NCI-H2196 treated with DMSO at 0.1 percent for 48 hours (cell line): ENCODE data around the gene TP53BP2.
A peak's percentile ranks its signal among the peaks of the same experiment; 100 is the strongest.
"Not testable (repeated sequence)": the region's sequence is repeated elsewhere in the genome, so short reads cannot be mapped to it uniquely, and the experiment has no call there.

Source experiments
- DNase-seq: peaks from one replicate; lab custom pipeline; 2025; ENCODE audit not compliant: unreplicated experiment; lab: John Stamatoyannopoulos, UW

Gene TP53BP2

DNA sequence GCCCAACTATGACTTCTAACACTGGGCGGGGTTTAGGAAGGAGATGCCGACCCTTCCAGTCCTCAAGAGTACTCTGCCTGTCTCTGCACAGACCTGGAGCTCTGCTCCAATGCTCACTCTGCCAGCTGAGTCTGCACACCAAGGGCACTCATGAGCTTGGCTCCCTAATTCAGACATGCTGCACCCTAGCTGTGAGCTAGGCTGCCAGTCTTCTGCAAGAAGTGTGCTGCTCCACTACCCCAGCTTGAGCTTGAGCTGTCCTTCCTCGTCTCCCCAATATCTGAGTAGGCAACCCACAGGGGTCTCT lies 13.2 kb downstream of the TP53BP2 start:
- DNase-seq, result no peak

DNA sequence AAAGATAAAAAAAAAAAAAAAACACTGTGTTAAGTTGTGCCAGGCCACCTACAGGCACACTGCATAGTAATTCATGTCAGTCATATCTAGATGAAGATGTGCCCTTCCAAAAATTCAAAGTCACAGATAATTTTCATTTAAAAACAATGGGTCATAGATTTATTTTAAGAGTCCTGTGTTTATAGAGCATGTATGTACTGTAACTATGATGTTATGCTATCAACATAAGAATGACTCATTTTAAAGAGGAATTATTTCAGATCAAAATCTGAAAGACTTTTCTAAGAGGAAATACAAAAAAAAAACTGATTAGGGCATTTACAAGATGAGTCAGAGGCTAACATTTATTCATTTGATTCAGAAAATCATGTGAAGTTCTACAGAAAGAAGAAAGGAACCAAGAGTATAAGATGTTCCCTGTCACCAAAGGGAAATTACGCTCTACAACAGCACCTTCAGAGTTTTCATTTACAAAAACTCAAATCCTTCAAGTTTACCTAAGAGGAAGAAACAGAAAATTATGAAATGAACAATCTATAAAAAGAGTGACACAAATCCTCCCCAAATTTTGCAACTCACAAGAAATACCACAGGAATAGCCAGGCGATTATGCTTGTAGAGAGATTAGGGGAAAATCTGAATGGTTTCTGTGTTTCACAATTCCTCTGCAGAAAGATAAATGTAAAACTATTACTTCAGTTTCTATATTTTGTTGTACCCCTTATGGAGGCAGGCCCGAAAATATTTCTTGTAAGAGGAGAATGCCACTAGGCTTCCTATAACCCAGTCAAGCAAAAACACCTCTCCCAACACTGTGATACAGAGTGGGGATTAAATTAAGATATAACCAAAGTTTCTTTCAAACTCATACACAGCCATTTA lies 13.8 kb downstream of the TP53BP2 start:
- no peak for DNase-seq

DNA sequence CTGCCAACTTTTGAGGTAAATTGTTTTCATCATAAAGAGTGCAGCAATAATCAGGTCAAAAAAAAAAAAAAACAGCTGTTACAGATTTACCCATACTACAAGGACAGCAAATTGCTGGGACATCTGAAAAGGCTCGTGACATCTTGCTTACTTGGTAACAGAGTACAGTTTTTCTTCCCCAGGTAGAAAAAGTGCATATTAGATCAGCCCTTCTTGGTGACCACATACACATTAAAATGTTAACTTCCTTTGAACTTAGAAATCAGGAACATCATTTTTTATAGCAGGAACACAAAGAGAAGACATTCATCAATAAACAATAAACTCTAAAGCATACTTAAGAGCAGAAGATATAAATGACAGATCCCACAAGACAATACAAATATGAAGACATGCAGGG lies 16.1 kb downstream of the TP53BP2 start:
- no peak for DNase-seq

DNA sequence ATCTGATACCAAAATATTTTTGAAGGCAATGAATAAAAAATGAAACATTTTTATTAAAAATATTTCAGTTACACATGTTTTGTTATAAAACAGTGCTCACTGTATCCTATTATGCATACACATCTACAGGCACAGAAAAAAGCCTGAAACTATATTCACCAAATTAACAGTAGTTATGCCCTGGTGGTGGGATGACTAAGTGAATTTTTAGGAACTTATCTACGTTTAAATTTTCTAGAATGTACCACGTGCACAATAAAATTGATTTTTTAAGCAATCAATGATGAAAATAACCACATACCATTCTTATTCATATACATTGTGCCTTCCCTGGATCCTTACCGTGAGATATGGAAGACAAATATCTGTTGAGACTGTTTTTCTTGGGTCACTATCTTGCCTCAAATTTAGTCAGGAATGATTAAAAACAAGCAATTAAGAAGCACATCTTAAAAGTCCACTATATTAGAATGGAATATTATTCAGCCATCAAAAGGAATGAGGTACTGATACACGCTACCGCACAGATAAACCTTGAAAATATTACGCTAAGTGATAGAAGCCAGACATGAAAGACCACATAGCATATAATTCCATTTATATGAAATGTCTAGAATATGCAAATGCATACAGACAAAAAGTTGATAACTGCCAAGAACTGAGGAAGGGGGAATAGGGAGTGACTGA lies 17.4 kb downstream of the TP53BP2 start:
- DNase-seq, result no peak

DNA sequence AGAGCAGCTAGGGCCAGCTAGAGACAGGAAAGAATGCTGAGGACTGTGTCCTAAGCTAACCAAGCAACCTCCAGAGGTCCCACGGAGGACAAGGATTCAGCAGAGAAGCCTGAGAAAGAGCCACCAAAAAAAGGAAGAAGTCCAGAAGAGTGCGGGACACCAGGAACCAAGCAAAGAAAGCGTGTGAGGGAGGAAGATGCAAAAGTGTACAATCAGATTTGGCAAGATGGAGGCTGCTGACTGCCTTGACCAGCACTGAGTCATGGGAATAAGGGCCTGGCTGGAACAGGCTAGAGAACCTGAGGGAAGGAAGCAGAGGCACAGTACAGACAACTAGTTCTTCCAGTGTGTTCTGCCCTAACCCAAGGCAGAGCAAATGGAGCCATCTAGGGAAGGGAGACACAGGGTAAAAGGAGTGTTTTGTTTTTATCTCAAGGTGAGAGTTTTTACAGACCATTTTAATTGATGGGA lies 18.5 kb downstream of the TP53BP2 start:
- no peak for DNase-seq

DNA sequence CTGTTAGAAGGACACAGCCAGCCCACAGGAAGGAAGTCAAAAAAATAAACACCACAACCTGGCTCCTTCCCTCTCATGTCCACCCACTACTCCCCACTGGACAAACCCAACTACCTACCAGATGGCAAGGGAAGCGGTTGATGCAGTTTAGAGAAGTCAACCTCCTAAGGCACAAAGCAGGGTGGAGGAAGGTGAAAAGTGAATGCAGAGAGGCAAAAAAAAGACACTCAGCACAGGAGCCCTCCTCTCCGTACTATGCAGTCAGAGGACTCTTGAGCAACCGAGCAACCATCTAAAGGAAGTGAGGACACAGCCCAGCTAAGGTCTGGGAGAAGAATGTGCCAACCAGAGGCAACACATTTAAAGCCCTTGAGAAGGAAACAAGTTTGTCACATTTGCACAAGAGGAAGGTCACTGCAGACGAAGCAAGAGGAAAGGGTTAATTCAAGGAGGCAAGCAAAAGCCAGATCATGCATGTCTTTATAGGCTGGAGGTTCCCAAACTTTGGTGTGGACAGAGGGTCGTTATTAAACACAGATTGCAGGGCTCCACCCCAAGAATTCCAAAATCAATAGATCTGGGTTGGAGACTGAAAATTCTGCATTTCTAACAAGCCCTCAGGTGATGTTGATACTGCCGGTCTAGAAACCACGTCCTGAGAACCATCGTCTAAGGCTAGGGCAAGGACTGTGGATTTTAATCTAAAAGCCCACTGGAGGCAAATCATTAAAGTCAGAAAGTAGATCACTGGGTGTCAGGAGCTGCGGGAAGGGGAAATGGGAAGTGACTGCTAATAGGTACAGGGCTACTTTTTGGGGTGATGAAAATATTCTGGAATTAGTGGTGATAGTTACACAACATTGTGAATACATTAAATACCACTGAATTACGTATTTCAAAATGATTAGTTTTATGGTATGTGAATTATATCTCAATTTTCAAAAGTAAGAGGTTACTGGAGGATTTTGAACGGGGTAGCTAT lies 19.7 kb downstream of the TP53BP2 start:
- no peak for DNase-seq

DNA sequence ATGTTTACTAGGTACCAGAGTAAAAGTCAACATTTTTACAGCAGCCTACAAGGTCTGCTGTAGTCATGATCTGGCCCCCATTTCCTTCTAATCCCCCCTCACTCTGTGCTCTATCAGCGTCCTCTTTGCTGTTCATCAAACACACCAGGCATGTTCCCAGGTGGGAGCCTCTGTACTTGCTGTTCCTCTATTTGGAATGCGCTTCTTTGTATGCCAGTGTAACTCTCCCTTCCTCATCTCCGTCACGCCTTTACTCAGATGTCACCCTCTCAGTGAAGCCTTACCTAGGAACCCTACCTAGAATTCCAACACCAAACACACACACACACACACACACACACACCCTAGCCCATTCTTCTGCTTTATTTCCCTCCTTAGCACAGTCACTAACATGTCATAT lies 21.0 kb downstream of the TP53BP2 start:
- no peak for DNase-seq

DNA sequence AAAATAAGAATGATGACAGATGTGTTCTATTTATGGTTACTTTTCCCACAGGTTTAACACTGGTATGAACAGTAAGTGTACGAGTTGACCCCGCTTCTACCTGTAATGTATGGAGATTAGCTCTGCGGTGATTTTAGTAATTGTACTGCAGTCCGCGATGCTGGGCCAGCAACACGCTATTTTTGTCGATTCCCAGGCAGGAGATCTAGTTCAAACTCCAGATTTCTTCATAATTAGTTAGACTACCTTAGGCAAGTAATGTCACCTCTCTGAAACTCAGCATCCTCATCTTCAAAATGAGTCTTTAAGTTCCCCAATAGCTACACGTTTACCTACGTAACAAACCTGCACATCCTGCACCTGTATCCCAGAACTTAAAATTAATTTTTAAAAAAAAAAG lies 21.5 kb downstream of the TP53BP2 start:
- DNase-seq, result no peak

DNA sequence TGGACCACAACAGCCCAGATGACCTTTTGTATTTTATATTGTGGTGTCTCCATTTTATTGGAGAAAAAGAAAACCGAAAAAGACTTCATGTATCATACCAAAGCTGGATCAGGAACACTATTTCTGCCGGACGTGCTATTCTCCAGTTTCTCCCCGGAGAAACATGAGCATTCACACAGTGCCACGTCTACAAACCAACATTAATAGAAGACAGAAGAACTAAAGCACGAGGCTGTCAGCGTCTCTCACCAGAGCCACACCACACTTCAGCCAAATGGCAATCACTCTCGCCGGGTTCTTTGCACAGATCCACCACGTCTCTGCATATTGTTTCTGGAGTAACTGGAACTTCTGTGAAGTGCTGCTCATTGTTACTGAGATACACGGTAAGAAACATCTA lies 24.8 kb downstream of the TP53BP2 start:
- no peak for DNase-seq

DNA sequence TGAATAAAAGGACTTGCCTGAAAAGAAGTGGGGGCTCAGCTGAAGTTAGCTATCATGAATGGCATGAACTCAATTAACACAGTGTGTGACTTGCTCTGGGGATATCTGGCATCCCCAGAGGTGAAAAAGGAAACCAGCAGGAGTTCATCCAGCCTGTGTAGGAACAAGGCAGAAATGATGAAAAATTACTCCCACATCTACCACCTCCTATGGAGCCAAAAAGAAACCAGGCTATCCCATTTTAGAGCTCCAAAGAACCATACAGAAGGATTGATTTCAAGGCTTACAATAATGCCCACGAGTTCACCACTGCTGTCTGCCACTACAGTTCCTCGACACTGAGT lies 25.3 kb downstream of the TP53BP2 start:
- DNase-seq, result no peak

DNA sequence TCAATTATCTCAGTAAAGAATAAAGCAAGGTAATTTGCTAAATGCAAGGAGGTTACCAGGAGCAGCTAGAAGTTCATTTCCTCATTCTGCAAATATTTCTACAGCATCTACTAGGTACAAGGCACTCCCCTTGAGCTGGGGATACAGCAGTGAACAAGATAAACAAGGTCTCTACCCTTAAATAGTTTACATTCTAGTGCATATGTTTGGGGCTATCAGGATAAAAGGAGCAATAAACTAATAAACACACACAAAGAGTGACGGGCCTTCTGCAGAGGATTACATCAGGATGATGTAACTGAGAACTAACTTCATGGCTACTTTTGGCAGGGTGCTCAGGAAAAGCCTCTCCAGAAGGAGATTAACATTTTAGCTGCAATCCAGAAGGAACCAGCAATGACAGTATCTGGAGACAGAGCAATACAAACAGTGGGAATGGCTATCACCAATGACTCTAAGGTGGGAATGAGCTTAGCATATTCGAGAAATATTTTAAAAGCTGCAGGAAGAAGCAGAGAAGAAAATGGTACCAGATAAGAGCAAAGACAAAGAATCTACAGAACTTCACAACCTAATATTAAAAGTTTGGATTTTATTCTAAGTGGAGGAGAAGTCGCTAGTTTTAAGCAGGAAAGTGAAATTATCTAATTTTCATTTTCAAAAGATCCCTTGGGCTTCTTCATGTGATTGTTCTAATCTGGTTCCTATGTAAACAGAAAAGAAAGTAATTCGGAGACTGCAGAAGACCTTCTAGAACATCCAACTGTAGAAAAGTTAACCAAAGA lies 25.8 kb downstream of the TP53BP2 start:
- no peak for DNase-seq

DNA sequence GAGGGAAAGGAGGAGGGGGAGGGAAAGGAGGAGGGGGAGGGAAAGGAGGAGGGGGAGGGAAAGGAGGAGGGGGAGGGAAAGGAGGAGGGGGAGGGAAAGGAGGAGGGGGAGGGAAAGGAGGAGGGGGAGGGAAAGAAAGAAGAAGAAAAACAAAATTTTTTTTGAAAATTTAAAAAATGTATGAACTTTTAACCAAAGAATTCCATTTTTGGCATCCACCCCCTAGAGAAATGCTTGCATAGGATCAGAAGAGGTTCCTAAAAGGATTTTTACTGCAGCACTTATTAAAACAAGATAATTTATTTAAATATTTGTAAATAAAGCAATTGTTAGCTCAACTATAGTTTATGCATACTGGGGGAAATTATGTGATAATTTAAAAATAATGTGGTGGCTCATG lies 28.5 kb downstream of the TP53BP2 start:
- DNase-seq, result not testable (repeated sequence)

DNA sequence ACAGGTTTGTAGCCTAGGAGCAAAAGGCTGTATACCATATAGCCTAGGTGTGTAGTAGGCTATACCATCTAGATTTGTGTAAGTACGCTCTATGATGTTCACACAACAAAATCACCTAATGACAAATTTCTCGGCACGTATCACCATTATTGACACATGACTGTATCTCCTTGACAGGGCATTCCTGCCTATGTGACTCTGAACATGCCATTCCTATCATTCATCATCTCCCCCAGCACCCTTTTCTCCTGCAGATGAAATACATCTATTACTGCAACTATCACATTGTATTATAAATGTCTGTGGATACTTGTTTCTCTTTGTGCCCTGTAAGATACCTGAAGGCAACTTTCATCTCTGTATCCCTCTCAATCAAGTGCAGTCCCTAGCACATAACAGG lies 29.9 kb downstream of the TP53BP2 start:
- DNase-seq, result no peak

DNA sequence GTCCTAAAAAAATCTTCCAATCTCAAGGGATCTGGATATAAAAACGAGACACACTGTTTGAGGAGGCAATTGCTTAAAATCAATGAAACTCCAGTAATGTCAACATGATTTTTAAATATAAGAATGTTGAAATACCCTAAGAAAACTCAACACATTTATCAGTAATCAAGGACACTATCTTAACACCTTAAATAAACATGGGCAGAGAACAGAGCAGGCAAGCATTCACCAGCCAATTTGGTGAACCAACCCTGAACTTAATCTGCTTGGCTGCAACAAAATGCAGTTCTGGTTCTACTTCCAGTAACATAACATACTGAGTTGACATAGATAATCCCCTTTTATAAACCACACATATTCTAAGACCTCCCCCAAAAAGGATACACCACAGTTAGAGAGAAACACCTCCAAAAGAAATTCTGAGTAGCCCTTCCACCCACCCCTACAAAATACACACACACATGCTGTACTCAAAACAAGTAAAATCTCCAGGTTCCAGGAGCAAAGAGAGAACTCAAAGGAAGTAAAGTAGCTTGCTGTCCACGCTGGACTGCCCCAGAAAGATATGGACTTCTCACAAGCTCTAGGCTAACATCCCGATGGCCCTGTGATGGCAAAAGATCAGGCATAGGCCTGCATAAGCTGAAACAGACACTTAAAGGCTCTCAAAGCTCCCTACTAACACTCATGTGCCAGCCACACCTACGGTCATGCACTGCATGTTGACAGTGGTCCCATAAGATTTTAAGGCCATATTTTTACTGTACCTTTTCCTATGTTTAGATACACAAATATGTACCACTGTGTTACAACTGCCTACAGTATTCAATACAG lies 30.5 kb downstream of the TP53BP2 start:
- no peak for DNase-seq

DNA sequence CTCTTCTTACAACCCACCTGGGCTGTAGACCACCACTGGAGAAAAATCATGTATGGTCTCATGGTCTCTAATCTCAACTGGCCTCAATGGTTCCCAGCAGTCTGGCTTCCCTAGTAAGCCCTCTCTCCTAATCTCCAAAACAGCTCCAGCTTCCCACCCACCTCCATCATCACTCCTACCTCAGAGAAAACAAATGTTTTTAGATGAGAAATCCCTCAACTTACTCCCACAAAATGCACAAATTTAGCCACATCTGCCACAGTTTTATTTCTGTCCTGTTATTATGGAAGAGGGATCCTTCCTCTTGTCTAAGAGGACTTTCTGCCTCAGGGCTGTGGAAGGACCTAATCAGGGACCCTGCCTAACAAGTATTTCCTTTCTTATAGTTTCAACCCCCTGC lies 32.1 kb downstream of the TP53BP2 start:
- DNase-seq, result no peak

DNA sequence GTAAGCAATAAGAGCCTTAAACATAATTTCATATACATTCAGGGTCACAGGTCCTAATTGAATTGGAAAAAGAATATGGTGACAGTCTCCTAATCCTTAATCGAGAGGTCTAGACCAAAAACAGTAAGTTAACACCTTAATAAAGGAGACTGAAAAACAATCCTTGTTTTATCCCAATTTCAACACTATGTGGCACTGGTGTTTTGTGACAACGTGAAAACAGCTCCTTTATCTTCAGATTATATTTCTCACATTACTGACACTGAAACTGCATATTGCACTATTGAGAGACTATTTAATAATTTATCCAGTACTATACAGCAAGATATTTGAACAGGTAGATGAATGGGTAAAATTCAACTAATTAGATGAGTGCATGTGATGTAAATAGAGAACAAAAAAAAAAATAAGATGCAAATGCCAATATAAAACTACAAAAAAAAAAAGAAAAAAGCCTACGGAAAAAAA lies 34.1 kb downstream of the TP53BP2 start:
- peak; percentile 19 for DNase-seq

DNA sequence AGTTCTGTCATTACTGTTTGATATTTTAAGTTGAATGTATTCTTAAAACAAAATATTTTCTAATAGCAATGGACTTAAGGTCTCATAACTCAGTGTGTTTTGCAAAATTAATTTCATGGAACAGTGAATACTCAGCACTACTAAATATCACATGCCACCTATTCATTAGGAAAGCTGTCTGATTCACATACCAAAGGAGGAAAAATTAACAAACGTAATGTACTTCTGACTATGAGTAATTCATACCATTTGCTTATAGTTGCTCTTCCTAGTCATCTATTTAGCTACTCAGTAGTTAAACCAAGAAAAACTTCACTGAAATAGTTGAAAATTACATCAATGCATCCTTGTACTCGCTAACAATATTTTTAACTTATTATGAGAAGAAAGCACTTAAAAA lies 35.2 kb downstream of the TP53BP2 start:
- DNase-seq, result no peak

DNA sequence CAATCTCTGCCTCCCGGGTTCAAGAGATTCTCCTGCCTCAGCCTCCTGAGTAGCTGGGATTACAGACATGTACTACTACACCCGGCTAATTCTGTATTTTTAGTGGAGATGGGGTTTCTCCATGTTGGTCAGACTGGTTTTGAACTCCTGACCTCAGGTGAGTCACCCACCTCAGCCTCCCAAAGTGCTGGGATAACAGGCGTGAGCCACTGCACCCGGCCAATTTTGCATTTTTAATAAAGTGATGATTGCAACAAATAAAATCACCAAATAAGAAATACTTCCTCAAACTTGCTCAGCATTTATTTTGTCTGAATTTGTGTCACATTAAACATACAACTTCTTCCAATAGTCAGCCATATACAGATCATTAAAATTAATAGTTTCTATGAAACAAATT lies 35.8 kb downstream of the TP53BP2 start:
- DNase-seq, result not testable (repeated sequence)

DNA sequence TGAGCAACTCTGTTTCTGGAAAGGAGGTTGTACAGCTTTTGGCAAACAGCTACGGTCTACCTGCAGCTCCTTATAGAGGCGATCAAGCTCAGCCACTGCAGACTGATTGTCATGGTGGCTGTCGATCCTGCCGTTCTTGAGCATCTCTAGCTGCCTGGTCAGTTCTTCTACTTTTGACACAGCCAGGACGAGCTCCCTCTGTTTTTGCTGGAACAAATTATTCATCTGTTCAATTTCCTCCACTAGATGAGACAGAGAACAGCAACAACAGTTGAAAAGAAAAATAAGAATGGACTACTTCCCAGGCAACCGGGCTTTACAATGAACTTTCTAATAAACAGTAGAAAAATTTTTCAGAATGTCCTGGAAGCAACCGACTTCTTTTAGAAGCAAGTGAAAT lies 42.5 kb downstream of the TP53BP2 start:
- DNase-seq, result no peak

DNA sequence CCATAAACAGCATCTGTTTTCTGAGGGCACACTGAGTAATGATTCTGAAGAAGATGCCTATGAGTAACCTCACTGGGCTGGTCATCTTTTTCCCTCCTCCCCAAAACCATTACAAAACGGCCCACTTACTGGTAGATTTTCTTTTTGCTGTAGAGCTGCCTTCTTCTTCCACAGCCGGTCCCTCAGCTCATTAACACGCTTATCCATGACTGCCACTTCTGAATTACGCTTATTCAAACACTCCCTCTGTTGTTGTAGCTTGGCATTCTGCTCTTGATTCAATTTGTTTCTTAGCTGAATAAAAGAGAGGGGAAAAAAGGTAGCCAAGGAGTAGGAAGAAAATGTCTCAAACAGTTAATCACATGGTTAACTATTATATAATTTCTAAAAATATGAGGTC lies 43.1 kb downstream of the TP53BP2 start:
- DNase-seq, result no peak
